SK-N-SH treated with all-trans-retinoic acid at 6 μM for 48 hours (cell line): ENCODE results near the gene CALM3.

Experiments used
- ARNTL ChIP-seq: fragments of 450-650 bp; formaldehyde crosslinking; IDR thresholded peaks from 2 replicates; pipeline ENCODE4 v1.5.0; 2020; ENCODE audit warnings: low read depth, mild to moderate bottlenecking, moderate library complexity, borderline replicate concordance
- BACH2 ChIP-seq: fragments of 250-450 bp; sonication (Bioruptor Pico); IDR thresholded peaks from 2 replicates; pipeline ENCODE4 v1.9.0; 2021; ENCODE audit warnings: mild to moderate bottlenecking, borderline replicate concordance
- CREB5 ChIP-seq: fragments of 250-450 bp; sonication (Bioruptor Pico); IDR thresholded peaks from 2 replicates; pipeline ENCODE4 v1.5.1; 2020; ENCODE audit warnings: low read depth, mild to moderate bottlenecking, moderate library complexity
- CSRNP3 ChIP-seq: fragments of 250-450 bp; sonication (Bioruptor Pico); IDR thresholded peaks from 2 replicates; pipeline ENCODE4 v1.5.1; 2021; ENCODE audit warnings: mild to moderate bottlenecking, moderate library complexity
- ESRRG ChIP-seq: fragments of 250-450 bp; sonication (Bioruptor Pico); IDR thresholded peaks from 2 replicates; pipeline ENCODE4 v1.6.1; 2021; ENCODE audit warnings: mild to moderate bottlenecking
- GLIS3 ChIP-seq: fragments of 250-450 bp; sonication (Bioruptor Pico); IDR thresholded peaks from 2 replicates; pipeline ENCODE4 v1.5.0; 2020; ENCODE audit warnings: mild to moderate bottlenecking, moderate library complexity
- OSR1 ChIP-seq: fragments of 250-450 bp; sonication (Bioruptor Pico); IDR thresholded peaks from 2 replicates; pipeline ENCODE4 v1.8.0; 2022; ENCODE audit warnings: moderate library complexity, mild to moderate bottlenecking, inconsistent platforms
- RARB ChIP-seq: fragments of 250-450 bp; sonication (Bioruptor Pico); IDR thresholded peaks from 2 replicates; pipeline ENCODE4 v1.8.0; 2021; ENCODE audit warnings: mild to moderate bottlenecking, moderate library complexity
- TCF4 ChIP-seq: fragments of 250-450 bp; sonication (Bioruptor Pico); IDR thresholded peaks from 2 replicates; pipeline ENCODE4 v1.8.0; 2021; ENCODE audit warnings: mild to moderate bottlenecking, moderate library complexity, borderline replicate concordance
- TOX ChIP-seq: fragments of 250-450 bp; sonication (Bioruptor Pico); IDR thresholded peaks from 2 replicates; pipeline ENCODE4 v1.8.0; 2021; ENCODE audit warnings: mild to moderate bottlenecking, moderate library complexity, borderline replicate concordance
- ZFP3 ChIP-seq: fragments of 250-450 bp; sonication (Bioruptor Pico); IDR thresholded peaks from 2 replicates; pipeline ENCODE4 v1.5.0; 2020; ENCODE audit warnings: mild to moderate bottlenecking, moderate library complexity
- ZNF70 ChIP-seq: fragments of 450-650 bp; formaldehyde crosslinking; IDR thresholded peaks from 2 replicates; pipeline ENCODE4 v1.5.0; 2020; ENCODE audit warnings: mild to moderate bottlenecking, moderate library complexity
- ZNF8 ChIP-seq: fragments of 450-650 bp; formaldehyde crosslinking; IDR thresholded peaks from 2 replicates; pipeline ENCODE4 v1.5.0; 2020; ENCODE audit warnings: mild to moderate bottlenecking, moderate library complexity

- no peak for TF ChIP-seq ZFP3 (CRISPR knock-in tag)
- no peak for TF ChIP-seq TOX (CRISPR knock-in tag)
- no peak for TF ChIP-seq ARNTL
- no peak for TF ChIP-seq GLIS3
- no peak for TF ChIP-seq ESRRG (CRISPR knock-in tag)
- TF ChIP-seq BACH2 (CRISPR knock-in tag): no peak
- no peak for TF ChIP-seq CSRNP3 (CRISPR knock-in tag)
- TF ChIP-seq TCF4: no peak
- TF ChIP-seq OSR1 (CRISPR knock-in tag): no peak
- TF ChIP-seq ZNF70 (CRISPR knock-in tag): no peak
- TF ChIP-seq RARB (CRISPR knock-in tag): no peak
- TF ChIP-seq CREB5: no peak
- no peak for TF ChIP-seq ZNF8 (CRISPR knock-in tag)
These were observed 12.4 kb downstream of the CALM3 start for GRCh38 chr19:46613525-46613924.
